Activated B cell treated with CpG ODN at 0.5 μM for 24 hours (primary cell): ENCODE measurements around the gene KREMEN1. TPM values are rescaled to one million over a fixed set of nuclear protein-coding genes. Genes with fewer than 3 reads are reported as not detected.

Source experiments
- ATAC-seq: fragments of 200-7000 bp; cut with Tn5 transposase; one replicate; pipeline ENCODE4 v1.10.0; 2021; ENCODE audit warnings: low read depth, mild to moderate bottlenecking, moderate library complexity
- CTCF ChIA-PET: fragments of 350-600 bp; sonication (Branson Sonifier 250); formaldehyde crosslinking; loops from one replicate; lab custom pipeline; 2021; ENCODE audit warnings: antibody characterized with exemption; lab: Charles Lee
- POLR2A ChIA-PET: fragments of 350-600 bp; sonication (Branson Sonifier 250); formaldehyde crosslinking; loops from one replicate; lab custom pipeline; 2021; ENCODE audit warnings: antibody characterized with exemption; lab: Charles Lee
- DNase-seq: peaks from one replicate; pipeline ENCODE4 v3.0.0; 2022
- H3K27ac Mint-ChIP-seq: one replicate; pipeline ENCODE4 v1.8.0; 2020; ENCODE audit warnings: mixed read lengths
- H3K27me3 Mint-ChIP-seq: one replicate; pipeline ENCODE4 v1.8.0; 2021; ENCODE audit warnings: mixed read lengths
- H3K36me3 Mint-ChIP-seq: one replicate; pipeline ENCODE4 v1.8.0; 2021; ENCODE audit warnings: low read depth, mixed read lengths
- H3K4me1 Mint-ChIP-seq: one replicate; pipeline ENCODE4 v1.8.0; 2021; ENCODE audit warnings: mixed read lengths
- H3K4me3 Mint-ChIP-seq: one replicate; pipeline ENCODE4 v1.8.0; 2020; ENCODE audit warnings: mild to moderate bottlenecking, mixed read lengths
- H3K9me3 Mint-ChIP-seq: one replicate; pipeline ENCODE4 v1.8.0; 2020; ENCODE audit warnings: mixed read lengths
- intact Hi-C: fragments of 100-400 bp; cut with micrococcal nuclease; formaldehyde crosslinking; loops from one replicate; pipeline ENCODE4 v1.15.1; 2024
- total RNA-seq: library from RNA; stranded (reverse); gene quantifications from 2 replicates; pipeline ENCODE4 v1.2.3, GENCODE V29; 2022
- TF ChIP-seq, protein P1 (sequence below): fragments of 200-600 bp; IDR thresholded peaks from one replicate; pipeline ENCODE4 v1.8.0; 2022; ENCODE audit warnings: antibody characterized with exemption, mild to moderate bottlenecking

The KREMEN1 gene
- total RNA-seq, 1 donor from 2014 or later: not detected

- no peak overlapping the region for H3K4me3 Mint-ChIP-seq
- ATAC-seq: no peak
- H3K9me3 Mint-ChIP-seq: no peaks in the 10 kb centered on the region
- ChIA-PET POLR2A (interaction anchor here (0.6 kb wide), 1 partner anchor 14 kb away, joined by 8 read pairs; no protein-coding TSS in a partner anchor), CTCF (interaction anchor here (1.2 kb wide), 1 partner anchor 486 kb away, joined by 3 read pairs; no protein-coding TSS in a partner anchor)
- peaks cover 29% of the 10 kb centered on the region for H3K27me3 Mint-ChIP-seq
- H3K4me1 Mint-ChIP-seq: no peaks in the 10 kb centered on the region
- no peak for DNase-seq
- no peaks in the 10 kb centered on the region for H3K36me3 Mint-ChIP-seq
- no peak overlapping the region for H3K27ac Mint-ChIP-seq
- intact Hi-C loops: no loop called here
- TF ChIP-seq, protein P1, sequence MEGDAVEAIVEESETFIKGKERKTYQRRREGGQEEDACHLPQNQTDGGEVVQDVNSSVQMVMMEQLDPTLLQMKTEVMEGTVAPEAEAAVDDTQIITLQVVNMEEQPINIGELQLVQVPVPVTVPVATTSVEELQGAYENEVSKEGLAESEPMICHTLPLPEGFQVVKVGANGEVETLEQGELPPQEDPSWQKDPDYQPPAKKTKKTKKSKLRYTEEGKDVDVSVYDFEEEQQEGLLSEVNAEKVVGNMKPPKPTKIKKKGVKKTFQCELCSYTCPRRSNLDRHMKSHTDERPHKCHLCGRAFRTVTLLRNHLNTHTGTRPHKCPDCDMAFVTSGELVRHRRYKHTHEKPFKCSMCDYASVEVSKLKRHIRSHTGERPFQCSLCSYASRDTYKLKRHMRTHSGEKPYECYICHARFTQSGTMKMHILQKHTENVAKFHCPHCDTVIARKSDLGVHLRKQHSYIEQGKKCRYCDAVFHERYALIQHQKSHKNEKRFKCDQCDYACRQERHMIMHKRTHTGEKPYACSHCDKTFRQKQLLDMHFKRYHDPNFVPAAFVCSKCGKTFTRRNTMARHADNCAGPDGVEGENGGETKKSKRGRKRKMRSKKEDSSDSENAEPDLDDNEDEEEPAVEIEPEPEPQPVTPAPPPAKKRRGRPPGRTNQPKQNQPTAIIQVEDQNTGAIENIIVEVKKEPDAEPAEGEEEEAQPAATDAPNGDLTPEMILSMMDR: no peak
Observed at GRCh38 chr22:29093501-29094300, 20.9 kb downstream of the KREMEN1 start.

DNA sequence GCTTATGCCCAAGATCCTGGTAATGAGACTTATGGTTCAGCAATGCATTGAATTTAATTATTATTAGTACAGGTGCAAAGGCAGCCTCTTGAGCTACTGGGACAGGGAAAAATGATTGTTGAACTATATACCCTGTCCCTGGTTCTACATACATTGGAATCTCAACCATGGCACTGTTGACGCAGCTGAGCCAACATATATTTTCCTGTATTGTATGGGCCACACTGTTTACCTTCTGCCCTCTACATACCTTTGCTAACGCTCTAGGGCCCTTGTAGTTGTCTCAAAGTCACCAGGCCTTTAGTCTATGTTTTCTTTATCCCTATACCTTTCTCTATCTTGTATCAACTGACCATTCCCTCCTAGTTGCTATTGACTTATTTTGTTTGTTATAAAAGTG, 22.6 kb downstream of the KREMEN1 start:
- no peak overlapping the region for H3K27ac Mint-ChIP-seq
- CTCF ChIA-PET: interaction anchor here (1.3 kb wide), 1 partner anchor 15 kb away, joined by 3 read pairs; no protein-coding TSS in a partner anchor
- no peak for DNase-seq
- no peaks in the 10 kb centered on the region for H3K9me3 Mint-ChIP-seq
- no peak overlapping the region for H3K4me3 Mint-ChIP-seq
- intact Hi-C loops: no loop called here
- H3K4me1 Mint-ChIP-seq: no peaks in the 10 kb centered on the region
- TF ChIP-seq, protein P1: no peak
- peaks cover 15% of the 10 kb centered on the region for H3K27me3 Mint-ChIP-seq
- H3K36me3 Mint-ChIP-seq: no peaks in the 10 kb centered on the region
- no peak for ATAC-seq
- POLR2A ChIA-PET: no interaction called here

DNA sequence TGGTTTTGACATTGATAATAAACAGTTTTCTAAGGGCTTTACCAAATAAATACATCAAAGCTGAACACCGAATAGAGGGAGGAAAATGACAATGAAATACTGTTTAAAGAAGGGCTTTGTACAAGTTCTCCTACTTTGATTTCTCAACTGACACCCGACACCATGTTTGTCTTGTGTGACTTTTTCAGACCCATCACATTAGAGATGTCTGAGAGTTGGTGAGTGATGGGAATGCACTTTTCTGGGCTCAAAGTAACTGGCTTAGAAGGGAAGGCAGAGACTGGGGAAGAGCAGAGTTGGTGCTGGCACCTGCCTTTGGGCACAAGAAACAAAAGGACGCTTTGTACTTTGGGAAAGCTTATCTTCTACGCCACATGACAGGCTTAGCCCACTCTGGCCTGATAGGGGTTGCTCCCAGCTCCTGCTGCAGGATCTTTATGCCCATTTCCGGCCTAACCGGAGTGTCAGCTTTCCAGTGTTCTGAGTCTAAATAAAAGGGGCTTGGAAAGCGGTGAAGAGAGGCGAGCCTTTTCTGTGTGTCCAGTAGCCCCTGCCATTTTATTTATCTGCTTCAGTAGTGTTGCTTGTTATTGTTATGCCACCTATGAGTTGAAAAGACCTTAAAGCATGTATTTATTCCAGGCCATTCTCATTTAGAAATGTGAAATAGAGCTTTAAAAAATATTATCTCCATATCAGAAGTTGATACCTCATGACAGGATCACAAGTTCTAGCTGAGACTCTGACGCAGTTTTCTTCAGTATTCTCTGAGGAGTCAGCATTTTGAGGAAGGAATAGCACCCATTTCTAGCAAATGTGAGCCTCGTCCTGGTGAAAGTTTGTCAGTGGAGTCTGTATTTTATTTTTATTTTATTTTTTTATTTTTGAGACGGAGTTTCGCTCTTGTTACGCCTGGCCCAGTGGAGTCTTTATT, 24.2 kb downstream of the KREMEN1 start:
- Mint-ChIP-seq H3K36me3 (no peaks in the 10 kb centered on the region), H3K4me1 (no peaks in the 10 kb centered on the region), H3K27ac (no peak overlapping the region), H3K4me3 (no peak overlapping the region), H3K27me3 (peaks cover 13% of the 10 kb centered on the region), H3K9me3 (no peaks in the 10 kb centered on the region)
- DNase-seq (no peak), ATAC-seq (no peak)
- TF ChIP-seq, protein P1: no peak
- ChIA-PET POLR2A (no interaction called here), CTCF (interaction anchor here (0.9 kb wide), 1 partner anchor 148 kb away, joined by 4 read pairs; no protein-coding TSS in a partner anchor)
- intact Hi-C loops: no loop called here

DNA sequence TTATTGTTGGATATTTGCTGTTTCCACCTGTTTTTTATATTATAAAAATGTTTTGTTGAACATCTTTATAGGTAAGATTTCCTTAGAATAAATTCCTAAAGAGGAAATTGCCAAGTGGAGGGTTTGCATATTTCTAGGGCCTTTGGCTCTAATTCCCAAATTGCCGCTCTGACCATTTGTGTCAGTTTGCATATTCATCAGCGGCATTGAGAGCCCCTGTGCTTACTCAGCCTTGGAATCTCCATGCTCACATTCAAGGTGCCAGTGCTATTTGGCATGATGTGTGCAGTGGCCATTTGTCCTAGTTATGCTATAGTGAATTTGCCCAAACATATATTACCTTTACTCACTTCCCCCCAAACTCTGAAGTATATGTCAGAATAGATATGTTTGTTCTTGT, 25.5 kb downstream of the KREMEN1 start:
- Mint-ChIP-seq H3K4me1 (no peaks in the 10 kb centered on the region), H3K9me3 (no peaks in the 10 kb centered on the region), H3K27ac (no peak overlapping the region), H3K36me3 (no peaks in the 10 kb centered on the region), H3K4me3 (no peak overlapping the region), H3K27me3 (peaks cover 9% of the 10 kb centered on the region)
- DNase-seq: no peak
- no peak for ATAC-seq
- TF ChIP-seq, protein P1: no peak
- intact Hi-C loops: no loop called here
- CTCF ChIA-PET: no interaction called here
- POLR2A ChIA-PET: no interaction called here
